Transverse colon (tissue), 4 donors: ENCODE measurements around the gene VAV1.

Experiments used
- EP300 ChIP-seq: sonication (generic); formaldehyde crosslinking; IDR thresholded peaks from one replicate; pipeline ENCODE4 v1.6.1; 2017; ENCODE audit warnings: antibody characterized with exemption, low read depth
- POLR2A ChIP-seq: fragments of 450-650 bp; IDR thresholded peaks from one replicate; pipeline ENCODE4 v1.6.1; 2016; ENCODE audit warnings: antibody characterized with exemption, mild to moderate bottlenecking, moderate library complexity
- POLR2AphosphoS5 ChIP-seq, 3 donors: sonication (generic); formaldehyde crosslinking; IDR thresholded peaks; one replicate each; pipeline ENCODE4 v1.6.1; 2016; ENCODE audit warnings: antibody characterized with exemption in 3 of 3
- TF ChIP-seq, protein P1 (sequence below), 5 experiments: fragments of 200-600 bp in 3 of 5; fragments of 450-650 bp in 2 of 5; sonication (generic) in 3 of 5; IDR thresholded peaks; 1 replicate in 2 of 5; 2 replicates in 3 of 5; pipeline ENCODE4 v1.5.1; 2016 to 2017; ENCODE audit warnings: antibody characterized with exemption in 5 of 5, inconsistent platforms in 3 of 5, mild to moderate bottlenecking in 2 of 5, moderate library complexity in 1 of 5

DNA sequence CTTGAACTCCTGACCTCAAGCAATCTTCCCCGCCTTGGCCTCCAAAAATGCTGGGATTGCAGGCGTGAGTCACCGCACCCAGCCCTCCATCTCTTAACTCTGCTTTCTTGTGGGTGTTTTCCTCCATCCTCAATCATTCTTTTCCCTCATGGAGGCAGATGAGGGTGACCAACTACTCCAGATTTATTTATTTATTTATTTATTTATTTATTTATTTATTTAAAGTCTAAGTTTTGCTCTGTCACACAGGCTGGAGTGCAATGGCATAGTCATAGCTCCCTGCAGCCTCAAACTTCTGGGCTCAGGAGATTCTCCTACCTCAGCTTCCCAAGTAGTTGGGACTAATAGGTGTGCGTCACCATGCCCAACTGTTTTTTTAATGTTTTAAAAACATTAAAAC is 14.9 kb downstream of the VAV1 start:
- TF ChIP-seq, protein P1, sequence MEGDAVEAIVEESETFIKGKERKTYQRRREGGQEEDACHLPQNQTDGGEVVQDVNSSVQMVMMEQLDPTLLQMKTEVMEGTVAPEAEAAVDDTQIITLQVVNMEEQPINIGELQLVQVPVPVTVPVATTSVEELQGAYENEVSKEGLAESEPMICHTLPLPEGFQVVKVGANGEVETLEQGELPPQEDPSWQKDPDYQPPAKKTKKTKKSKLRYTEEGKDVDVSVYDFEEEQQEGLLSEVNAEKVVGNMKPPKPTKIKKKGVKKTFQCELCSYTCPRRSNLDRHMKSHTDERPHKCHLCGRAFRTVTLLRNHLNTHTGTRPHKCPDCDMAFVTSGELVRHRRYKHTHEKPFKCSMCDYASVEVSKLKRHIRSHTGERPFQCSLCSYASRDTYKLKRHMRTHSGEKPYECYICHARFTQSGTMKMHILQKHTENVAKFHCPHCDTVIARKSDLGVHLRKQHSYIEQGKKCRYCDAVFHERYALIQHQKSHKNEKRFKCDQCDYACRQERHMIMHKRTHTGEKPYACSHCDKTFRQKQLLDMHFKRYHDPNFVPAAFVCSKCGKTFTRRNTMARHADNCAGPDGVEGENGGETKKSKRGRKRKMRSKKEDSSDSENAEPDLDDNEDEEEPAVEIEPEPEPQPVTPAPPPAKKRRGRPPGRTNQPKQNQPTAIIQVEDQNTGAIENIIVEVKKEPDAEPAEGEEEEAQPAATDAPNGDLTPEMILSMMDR (IDR thresholded peaks at IDR 0.05), result no peak
- TF ChIP-seq POLR2A (no peak), EP300 (no peak), POLR2AphosphoS5 (IDR thresholded peaks at IDR 0.05) (no peak)
